OCI-LY7 (cell line): ENCODE measurements around the gene TEX2. TPM values are rescaled to one million over a fixed set of nuclear protein-coding genes. Genes with fewer than 3 reads are reported as not detected.
A peak's percentile ranks its signal among the peaks of the same experiment; 100 is the strongest.

ENCODE experiments used
- BruUV-seq: library from RNA; stranded (reverse); fragments of 400-500 nt; replicated peaks from 2 replicates; lab custom pipeline; 2021; lab: Mats Ljungman, UMichigan
- CTCF ChIA-PET: fragments of 300-600 bp; sonication (Branson Sonifier 250); formaldehyde crosslinking; loops from one replicate; lab custom pipeline; 2022; ENCODE audit warnings: antibody characterized with exemption; ENCODE audit not compliant: unreplicated experiment; lab: Charles Lee
- POLR2A ChIA-PET: fragments of 300-600 bp; sonication (Branson Sonifier 250); formaldehyde crosslinking; loops from one replicate; lab custom pipeline; 2022; ENCODE audit warnings: antibody characterized with exemption; lab: Charles Lee
- DNase-seq: peaks from one replicate; pipeline ENCODE4 v3.0.0-alpha.2; 2015; ENCODE audit warnings: low spot score
- H2AFZ ChIP-seq: fragments of 200-600 bp; sonication (generic), shearing (Covaris generic); 2 replicates; pipeline ENCODE4 v1.6.1; 2014; ENCODE audit warnings: mild to moderate bottlenecking, antibody characterized with exemption, low read length, moderate library complexity
- H3K27ac ChIP-seq: fragments of 200-600 bp; sonication (generic); 2 replicates; pipeline ENCODE4 v1.5.1; 2014; ENCODE audit warnings: mixed run types, low read depth, mild to moderate bottlenecking, moderate library complexity, low read length, inconsistent platforms; ENCODE audit not compliant: poor library complexity, severe bottlenecking
- H3K36me3 ChIP-seq: fragments of 200-600 bp; sonication (generic); 2 replicates; pipeline ENCODE4 v1.6.1; 2014; ENCODE audit warnings: mild to moderate bottlenecking, antibody characterized with exemption, low read length, moderate library complexity, mixed read lengths; ENCODE audit not compliant: insufficient read depth
- H3K4me1 ChIP-seq: fragments of 200-600 bp; sonication (generic); 2 replicates; pipeline ENCODE4 v1.5.1; 2014; ENCODE audit warnings: mild to moderate bottlenecking, low read length; ENCODE audit not compliant: insufficient read depth, poor library complexity, severe bottlenecking
- H3K4me2 ChIP-seq: fragments of 200-600 bp; sonication (generic); 2 replicates; pipeline ENCODE4 v1.6.1; 2014; ENCODE audit warnings: mild to moderate bottlenecking, low read length
- H3K4me3 ChIP-seq: fragments of 200-600 bp; sonication (generic); 2 replicates; pipeline ENCODE4 v1.5.1; 2014; ENCODE audit warnings: mild to moderate bottlenecking, low read depth, low read length; ENCODE audit not compliant: poor library complexity, severe bottlenecking
- H3K79me2 ChIP-seq: fragments of 200-600 bp; sonication (generic); 2 replicates; pipeline ENCODE4 v1.6.1; 2016; ENCODE audit warnings: low read depth, mild to moderate bottlenecking, low read length, moderate library complexity, mixed read lengths; ENCODE audit not compliant: insufficient read depth
- H3K9me2 ChIP-seq: fragments of 200-600 bp; sonication (generic); 2 replicates; pipeline ENCODE4 v1.6.1; 2016; ENCODE audit warnings: mild to moderate bottlenecking, low read length, mixed read lengths; ENCODE audit not compliant: insufficient read depth
- H3K9me3 ChIP-seq: fragments of 200-600 bp; sonication (generic); 2 replicates; pipeline ENCODE4 v1.6.1; 2014; ENCODE audit warnings: mild to moderate bottlenecking, mixed run types, low read length, mixed read lengths
- H4K20me1 ChIP-seq: fragments of 200-600 bp; sonication (generic); 2 replicates; pipeline ENCODE4 v1.6.1; 2014; ENCODE audit warnings: mild to moderate bottlenecking, antibody characterized with exemption, low read length, moderate library complexity, mixed read lengths; ENCODE audit not compliant: insufficient read depth
- EZH2phosphoT487 ChIP-seq: fragments of 200-600 bp; sonication (generic); IDR thresholded peaks from 2 replicates; pipeline ENCODE4 v1.6.1; 2018; ENCODE audit warnings: low read depth, borderline replicate concordance, mild to moderate bottlenecking, mixed run types, antibody characterized with exemption, low read length, moderate library complexity, mixed read lengths
- intact Hi-C: fragments of 100-400 bp; cut with micrococcal nuclease; formaldehyde crosslinking; loops from one replicate; pipeline ENCODE4 v1.10.0; 2022; ENCODE audit not compliant: unreplicated experiment
- total RNA-seq, 2 experiments: library from RNA; depleted of rRNA in 1 of 2; stranded (reverse); fragments of >200 nt in 1 of 2; shearing (Covaris generic) in 1 of 2; gene quantifications; 2 replicates each; pipeline ENCODE4 v1.2.3, GENCODE V29; 2014 to 2022
- TF ChIP-seq, protein P1 (sequence below): fragments of 200-600 bp; sonication (generic); conservative IDR thresholded peaks from 2 replicates; pipeline ENCODE4 v1.5.1; 2014; ENCODE audit warnings: mild to moderate bottlenecking, antibody characterized with exemption, low read length, moderate library complexity, mixed read lengths

Gene TEX2
- total RNA-seq, 2 experiments from 2014 or later = 7.4 to 12.4 TPM

DNA sequence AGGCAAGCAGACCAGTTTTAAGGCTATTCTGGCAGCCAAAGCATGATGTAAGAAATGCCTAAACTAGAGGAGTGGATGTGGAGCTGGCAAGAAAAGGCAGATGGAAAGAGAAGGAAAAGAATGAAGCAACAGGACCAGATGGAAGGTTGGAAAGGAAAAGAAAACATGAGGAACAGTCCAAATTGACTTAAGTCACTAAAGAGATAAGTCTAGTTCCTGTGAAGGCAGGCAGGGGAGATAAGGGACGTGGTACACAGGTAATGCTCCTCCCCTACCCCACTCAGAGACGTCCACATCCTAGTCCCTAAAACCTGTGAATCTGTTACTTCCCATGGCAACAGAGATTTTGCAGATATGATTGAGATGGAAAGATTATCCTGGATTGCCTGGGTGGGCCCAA, 43.5 kb downstream of the TEX2 start:
- DNase-seq = no peak
- Histone ChIP-seq H2AFZ (no peak overlapping the region), H3K79me2 (no peaks in the 10 kb centered on the region), H4K20me1 (no peaks in the 10 kb centered on the region), H3K9me2 (no peaks in the 10 kb centered on the region), H3K4me1 (no peaks in the 10 kb centered on the region), H3K9me3 (no peaks in the 10 kb centered on the region), H3K36me3 (no peaks in the 10 kb centered on the region), H3K4me2 (no peak overlapping the region), H3K27ac (no peak overlapping the region), H3K4me3 (no peak overlapping the region)
- ChIA-PET POLR2A (no interaction called here), CTCF (no interaction called here)
- intact Hi-C loops = no loop called here
- TF ChIP-seq, protein P1, sequence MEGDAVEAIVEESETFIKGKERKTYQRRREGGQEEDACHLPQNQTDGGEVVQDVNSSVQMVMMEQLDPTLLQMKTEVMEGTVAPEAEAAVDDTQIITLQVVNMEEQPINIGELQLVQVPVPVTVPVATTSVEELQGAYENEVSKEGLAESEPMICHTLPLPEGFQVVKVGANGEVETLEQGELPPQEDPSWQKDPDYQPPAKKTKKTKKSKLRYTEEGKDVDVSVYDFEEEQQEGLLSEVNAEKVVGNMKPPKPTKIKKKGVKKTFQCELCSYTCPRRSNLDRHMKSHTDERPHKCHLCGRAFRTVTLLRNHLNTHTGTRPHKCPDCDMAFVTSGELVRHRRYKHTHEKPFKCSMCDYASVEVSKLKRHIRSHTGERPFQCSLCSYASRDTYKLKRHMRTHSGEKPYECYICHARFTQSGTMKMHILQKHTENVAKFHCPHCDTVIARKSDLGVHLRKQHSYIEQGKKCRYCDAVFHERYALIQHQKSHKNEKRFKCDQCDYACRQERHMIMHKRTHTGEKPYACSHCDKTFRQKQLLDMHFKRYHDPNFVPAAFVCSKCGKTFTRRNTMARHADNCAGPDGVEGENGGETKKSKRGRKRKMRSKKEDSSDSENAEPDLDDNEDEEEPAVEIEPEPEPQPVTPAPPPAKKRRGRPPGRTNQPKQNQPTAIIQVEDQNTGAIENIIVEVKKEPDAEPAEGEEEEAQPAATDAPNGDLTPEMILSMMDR = no peak
- TF ChIP-seq EZH2phosphoT487 = no peak
- no TSS peak for BruUV-seq

DNA sequence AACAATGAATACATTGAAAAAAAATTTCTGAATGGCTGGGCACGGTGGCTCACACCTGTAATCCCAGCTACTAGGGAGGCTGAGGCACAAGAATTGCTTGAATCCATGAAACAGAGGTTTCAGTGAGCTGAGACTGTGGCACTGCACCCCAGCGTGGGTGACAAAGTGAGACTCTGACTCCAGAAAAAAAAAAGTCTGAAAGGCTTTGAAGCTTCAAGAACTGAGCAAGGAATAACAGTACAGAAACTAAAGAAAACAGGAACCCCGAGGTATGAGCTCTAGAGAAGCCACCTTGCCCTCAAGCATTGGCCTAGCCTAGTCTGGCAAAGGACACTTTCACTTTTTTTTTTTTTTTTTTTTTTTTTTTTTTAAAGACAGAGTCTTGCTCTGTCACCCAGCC, 45.0 kb downstream of the TEX2 start:
- H3K4me2 ChIP-seq = no peak overlapping the region
- ChIA-PET CTCF (no interaction called here), POLR2A (interaction anchor here (0.5 to 0.7 kb wide), 3 partner anchors 9 to 31 kb away, joined by 3 to 9 read pairs (median 3); no protein-coding TSS in a partner anchor)
- H3K9me2 ChIP-seq = no peaks in the 10 kb centered on the region
- H3K36me3 ChIP-seq = peaks cover 3% of the 10 kb centered on the region; the same call in 1 of the 2 replicates
- BruUV-seq = no TSS peak
- TF ChIP-seq, protein P1 = no peak
- no peak for TF ChIP-seq EZH2phosphoT487
- no peak overlapping the region for H3K4me3 ChIP-seq
- H2AFZ ChIP-seq = no peak overlapping the region
- no peak overlapping the region for H3K27ac ChIP-seq
- peak; percentile 19 for DNase-seq
- no peaks in the 10 kb centered on the region for H3K79me2 ChIP-seq
- no peaks in the 10 kb centered on the region for H3K9me3 ChIP-seq
- H4K20me1 ChIP-seq = no peaks in the 10 kb centered on the region
- H3K4me1 ChIP-seq = no peaks in the 10 kb centered on the region
- intact Hi-C loops = no loop called here

DNA sequence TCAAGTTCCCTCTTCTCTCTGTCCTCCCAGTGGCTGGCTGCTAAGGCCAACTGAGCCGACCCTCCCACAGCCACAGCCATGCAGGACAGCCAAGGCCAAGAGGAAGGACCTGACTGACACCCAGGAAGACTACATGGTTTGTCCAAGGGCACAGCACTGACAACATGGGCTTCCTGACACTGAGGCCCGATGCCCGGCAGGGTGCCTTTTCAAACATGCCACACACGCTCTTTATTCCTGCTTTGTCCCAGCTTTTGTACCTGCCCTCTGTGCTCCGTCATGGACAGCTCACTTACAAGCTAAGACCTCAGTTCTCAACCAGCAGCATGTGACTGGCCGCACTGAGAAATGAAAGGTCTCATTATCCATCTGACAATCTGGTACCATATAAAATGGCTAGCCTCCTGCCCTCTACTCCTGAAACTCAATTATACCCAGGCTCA, 45.8 kb downstream of the TEX2 start:
- intact Hi-C loops = no loop called here
- ChIA-PET POLR2A (no interaction called here), CTCF (no interaction called here)
- Histone ChIP-seq H3K79me2 (no peaks in the 10 kb centered on the region), H3K4me2 (no peak overlapping the region), H3K36me3 (peaks cover 11% of the 10 kb centered on the region), H2AFZ (no peak overlapping the region), H3K4me3 (no peak overlapping the region), H3K27ac (no peak overlapping the region), H3K4me1 (no peaks in the 10 kb centered on the region), H4K20me1 (no peaks in the 10 kb centered on the region), H3K9me2 (no peaks in the 10 kb centered on the region), H3K9me3 (no peaks in the 10 kb centered on the region)
- no TSS peak for BruUV-seq
- TF ChIP-seq EZH2phosphoT487 = no peak
- TF ChIP-seq, protein P1 = no peak
- DNase-seq = no peak
